Measurements from ENCODE around the gene CCDC57. TPM values are rescaled to one million over a fixed set of nuclear protein-coding genes. Genes with fewer than 3 reads are reported as not detected.

The CCDC57 gene
- total RNA-seq, 1 donor from 2014 or later = 108 TPM

DNA sequence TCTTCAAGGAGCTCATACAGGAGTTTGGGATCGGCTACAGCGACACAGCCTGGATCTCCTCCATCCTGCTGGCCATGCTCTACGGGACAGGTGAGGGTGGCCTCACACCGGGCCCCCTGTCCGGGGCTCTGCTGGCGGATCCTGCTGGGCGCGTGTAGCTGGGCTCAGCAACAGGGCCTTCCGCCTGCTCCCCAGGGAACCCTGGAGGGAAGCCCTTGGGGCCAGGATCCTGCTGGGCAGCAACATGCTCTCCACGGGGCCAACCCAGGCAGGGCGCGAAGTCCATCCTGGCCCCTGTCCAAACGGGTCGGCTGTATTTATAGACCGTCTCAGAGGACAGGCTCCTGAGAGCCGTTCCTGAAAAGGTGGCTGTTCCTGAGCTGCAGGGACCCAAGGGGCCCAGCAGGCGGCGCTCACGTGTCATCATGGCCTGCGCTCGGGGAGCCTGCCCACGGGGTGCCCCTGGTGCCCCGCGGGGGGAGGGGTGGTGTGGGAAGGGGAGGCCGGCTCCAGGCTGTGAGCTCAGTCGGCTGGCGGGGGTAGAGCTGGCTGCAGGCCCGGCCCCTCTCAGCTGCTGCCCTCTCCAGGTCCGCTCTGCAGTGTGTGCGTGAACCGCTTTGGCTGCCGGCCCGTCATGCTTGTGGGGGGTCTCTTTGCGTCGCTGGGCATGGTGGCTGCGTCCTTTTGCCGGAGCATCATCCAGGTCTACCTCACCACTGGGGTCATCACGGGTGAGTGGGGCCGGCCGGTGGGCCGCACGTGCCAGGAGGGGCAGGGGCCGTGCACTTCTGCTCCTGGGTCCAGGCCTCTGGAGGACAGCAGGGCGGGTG is 23.7 kb upstream of the CCDC57 start:
- DNase-seq (ENCODE audit: low spot score) = peak; percentile 68

DNA sequence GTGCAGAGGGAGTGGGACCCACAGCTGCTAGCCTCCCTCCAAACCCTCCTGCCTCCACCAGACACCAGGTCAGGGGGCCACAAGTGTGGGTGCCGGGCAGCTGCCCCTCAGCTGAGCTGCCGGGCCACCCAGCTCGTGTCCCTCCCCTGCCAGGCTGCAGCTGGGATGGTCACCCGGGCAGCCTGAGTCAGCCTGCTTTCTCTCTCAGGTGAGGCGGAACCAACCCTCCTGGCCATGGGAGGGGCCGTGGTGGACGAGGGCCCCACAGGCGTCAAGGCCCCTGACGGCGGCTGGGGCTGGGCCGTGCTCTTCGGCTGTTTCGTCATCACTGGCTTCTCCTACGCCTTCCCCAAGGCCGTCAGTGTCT is 23.1 kb upstream of the CCDC57 start:
- DNase-seq (ENCODE audit: low spot score) = peak; percentile 68

DNA sequence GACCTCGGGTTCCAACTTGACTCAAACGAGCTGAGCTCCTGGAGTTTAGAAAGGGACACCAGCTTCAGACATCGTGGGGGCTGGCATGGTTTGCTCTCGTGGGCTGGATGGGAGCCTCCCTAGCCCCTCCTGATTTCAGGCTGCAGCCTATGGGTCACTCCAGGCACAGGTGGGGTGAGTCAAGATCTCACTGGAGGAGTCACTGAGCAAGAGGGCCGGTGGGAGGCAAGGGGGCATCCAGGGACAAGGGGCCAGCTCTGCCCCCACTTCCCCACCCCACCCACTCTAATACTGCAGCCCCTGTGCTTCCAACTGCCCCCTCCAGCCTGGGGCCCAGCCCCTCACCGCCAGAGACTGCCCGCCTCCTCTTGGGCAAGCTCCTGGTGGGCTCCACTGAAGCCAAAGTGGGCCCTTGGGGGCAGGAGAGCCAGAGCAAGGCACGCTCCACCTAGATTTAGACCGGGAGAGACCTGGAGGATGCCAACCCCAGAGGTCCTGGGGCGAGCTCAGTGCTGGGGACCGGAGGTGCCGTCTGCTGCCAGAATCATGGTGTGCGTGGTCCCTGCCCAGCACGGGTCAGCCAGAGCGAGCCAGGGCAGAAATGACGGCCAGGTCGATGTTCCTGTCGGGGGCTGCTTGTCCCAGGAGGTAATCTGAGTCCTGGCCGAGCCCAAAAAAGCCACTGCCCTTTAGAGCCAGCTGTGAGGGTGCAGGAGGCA is 22.6 kb upstream of the CCDC57 start:
- peak; percentile 50 for DNase-seq (ENCODE audit: low spot score)

DNA sequence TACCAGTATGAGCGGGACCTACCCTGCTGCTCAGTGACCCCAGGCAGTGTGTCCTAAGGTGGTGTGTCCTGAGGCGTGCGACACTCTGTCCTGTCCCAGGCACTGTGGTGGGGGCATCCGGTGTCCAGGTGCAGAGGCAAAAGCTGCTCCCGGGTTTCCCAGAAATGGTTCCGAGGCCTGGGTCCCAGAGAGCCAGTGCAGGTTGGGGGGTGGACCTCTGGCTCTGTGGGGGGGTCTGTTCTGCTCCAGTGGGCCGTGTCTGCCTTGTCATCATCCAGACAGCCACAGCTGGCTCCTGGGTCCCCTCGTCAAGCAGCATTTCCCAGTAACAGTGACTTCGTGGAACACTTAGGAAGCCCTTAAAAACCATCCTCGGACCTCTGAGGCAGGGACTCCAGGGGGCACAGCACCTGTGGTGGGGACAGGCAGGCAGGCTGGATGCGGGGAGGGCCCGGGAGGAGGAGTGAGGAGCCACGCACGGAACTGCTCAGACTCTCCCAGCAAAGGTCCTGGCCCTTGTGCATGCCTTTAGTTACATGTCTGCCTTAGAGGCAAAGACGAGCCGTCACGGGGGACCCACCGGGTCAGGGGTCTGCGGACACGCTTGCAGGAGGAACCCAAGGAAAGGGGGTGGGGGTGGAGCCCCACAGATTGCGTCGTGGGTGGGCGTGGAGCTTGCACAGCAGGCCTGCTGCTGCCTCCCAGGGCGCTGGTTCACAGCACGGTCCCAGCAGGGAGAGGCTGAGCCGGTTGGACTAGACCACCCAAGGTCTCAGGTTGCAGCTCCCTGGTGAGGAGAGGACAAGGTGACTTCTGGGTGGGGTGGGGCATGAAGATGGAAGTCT is 21.8 kb upstream of the CCDC57 start:
- DNase-seq (ENCODE audit: low spot score) = peak; percentile 82

DNA sequence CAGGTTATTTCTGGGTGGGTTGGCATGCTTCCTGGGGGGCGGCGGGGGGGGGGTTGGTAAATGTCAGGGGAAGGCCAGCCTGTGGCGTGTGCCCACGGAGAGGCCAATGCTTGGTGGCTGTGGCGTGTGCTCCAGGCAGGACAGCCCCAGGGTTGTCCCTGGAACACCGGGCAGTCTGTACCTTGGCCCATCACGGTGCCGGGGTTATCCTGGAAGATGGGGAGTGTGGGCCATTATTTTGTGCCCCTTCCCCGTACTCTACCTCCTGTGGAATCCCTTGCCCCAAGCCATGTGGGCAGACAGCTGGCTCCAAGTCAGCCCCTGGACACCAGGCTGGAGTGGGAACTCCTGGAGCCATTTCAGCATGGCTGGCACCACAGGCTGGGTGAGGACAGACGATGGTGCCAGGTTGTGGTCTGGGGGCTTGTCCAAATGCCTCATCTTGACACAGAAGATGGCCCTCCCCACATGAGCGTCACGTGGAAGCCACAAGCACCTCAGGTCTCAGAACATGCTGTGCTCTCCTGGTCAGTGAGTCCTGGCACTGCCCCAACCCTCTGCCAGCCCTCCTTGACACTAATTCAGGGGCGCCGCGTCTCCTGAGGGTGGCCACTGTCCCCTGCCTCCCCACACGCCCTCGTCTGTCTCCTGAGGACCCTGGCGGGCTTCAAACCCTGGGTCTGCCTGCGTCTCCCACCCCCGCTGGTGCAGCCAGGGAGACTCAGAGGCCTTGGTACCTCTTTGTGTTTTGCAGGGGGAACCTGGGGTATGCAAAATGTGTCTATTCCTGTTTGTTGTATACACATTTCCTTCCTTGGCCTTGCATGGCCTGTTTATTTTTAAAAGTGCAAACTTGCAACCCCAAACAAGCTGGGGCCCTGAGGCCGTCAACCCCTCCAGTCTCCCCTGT is 20.5 kb upstream of the CCDC57 start:
- peak; percentile 53 for DNase-seq (ENCODE audit: low spot score)

DNA sequence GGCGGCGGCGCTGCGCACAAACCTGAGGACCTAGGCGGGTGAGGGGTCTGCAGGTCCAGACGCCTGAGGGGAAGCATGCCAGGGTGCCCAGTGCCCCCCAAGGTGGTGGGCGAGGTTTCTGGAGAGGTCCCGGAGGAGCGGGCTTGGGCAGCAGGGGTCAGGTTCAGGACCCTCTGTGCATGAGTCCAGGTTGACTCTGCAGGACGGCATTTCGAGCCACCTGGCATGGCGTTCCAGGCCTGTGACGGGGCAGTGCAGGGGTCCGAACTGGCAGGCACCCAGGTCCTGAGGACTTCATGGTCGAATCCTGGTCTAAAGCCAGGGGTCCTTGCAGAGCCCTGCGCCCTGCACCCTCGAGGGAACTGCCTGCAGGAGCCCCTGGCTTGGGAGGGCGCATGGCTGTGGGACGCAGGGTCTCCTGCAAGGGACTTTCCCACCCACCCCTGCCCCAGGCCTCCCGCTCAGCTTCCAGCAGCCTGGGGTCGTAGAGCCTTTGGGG is 19.7 kb upstream of the CCDC57 start:
- DNase-seq (ENCODE audit: low spot score) = no peak

DNA sequence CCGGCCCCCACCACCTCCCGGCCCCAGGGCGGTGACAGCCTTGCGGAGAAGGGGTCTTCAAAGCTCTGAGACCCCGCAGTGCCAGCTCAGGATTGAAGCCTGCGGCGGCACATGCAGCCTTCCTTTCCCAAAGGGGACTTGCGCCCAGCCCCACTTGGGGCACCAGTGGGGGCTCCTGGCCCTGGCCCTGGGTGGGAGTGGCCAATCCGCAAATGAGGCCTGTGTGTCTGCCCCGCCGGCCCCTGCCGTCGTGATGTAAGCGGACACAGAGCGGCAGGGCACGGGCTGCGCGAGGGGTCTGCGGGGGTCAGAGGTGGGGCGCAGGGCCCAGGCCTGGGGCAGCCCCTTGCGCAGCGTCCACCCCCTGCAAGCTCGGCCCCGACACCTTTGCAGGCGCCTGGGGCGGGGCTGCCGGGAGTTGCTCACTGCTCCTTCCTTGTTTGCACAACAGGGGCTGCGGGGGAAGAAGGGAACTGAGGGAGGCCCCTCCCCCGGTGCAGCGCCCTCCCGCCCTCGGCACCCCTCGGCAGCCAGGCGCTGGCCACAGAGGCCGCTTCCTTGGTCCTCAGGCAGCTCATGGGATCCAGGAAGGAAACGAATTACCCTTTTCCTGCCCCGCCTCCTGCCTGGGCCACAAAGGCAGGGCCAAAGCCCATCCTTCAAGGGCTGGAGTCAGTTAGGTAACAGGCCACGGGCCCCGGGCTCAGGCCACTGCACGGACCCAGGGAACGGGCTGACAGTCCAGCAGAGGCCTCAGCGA is 19.1 kb upstream of the CCDC57 start:
- peak; percentile 90 for DNase-seq (ENCODE audit: low spot score)

DNA sequence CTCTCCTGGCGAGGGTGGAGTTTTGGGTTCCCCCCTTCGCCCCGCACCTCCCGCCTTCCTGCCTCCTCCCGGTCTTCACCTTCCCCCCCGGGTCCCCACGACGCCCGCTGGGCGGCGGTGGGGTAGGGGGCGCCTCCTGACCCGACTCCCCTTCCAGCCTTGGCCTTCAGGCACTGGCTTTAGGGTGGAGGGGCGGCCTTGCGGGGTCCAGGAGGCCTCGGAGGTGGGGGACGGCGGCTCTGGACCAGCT is 18.6 kb upstream of the CCDC57 start:
- no peak for DNase-seq (ENCODE audit: low spot score)

DNA sequence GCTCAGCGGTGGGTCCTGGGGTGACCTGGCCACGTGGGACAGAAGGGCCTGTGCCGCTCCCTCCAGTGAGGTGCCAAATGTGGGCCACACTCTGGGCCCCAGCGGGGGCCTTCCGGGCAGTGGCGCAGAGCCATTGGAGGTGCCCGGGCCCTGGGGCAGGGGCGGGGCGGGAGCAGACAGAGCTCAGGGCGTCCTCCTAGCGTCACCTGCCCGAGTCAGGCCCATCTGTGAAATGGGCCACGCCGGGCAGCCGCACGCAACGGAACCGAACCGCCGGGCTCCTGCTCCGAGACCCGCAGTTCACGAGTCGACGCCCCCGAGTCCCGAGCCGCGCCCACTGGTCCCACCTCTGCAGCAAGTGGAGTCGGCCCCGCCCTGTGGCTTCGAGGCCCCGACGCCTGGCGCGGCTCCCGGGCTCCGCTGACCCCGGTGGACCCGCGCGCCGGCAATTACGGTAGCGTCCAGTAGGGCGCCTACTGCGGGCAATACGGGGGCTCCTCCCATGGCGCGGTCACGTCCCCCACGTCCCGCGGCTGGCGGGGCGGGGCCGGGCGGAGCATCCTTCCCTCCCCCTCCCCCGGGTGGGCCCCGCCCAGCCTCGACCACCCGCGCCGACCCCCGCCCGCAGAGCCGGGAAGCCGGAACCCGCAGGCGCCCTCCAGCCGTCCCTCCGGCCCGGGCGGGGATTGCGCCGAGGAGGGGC is 18.1 kb upstream of the CCDC57 start:
- peak; percentile 91 for DNase-seq (ENCODE audit: low spot score)

DNA sequence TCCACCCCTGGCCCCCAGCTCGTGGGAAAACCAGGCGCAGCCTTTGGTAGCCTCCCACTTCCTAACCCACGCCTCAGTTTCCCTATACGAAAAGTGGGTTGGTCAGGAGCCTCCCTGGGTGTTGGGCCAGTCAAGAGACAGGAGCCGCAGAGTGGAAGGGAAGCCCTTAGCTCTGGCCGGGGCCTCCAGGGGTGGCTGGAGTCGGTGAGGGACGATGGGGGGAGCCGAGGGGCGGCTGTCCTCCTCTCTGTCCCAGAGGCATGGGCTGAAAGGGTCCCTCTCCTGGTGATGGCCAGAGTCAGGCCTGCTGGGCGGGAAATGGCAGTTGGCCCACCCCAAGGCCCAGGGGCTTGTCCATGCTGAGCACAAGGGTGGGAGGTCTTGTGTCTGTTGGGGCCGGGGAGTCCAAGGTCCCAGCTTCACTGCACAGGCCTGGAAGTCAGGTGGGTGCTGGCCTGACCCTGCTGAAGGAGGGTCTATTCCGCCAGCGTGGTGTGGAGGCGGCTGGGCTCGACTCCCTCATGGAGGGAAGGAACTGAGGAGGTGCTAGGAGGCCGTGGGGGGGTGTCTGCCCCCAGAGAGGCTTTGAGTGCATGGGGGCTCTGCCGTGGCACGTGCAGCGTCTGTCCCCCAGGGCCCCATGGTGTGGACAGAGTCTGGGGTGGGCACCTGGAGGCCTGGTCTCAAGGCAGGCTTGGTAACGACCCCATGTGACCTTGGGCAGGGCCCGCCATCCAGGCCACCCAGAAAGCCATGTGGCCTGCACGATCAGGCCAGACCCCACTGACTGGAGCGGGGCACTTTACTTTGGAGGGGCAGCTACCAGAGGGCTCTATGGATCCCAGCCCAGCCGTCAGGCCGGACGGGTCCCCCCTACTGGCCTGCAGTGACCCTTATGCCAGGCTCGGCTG is 17.3 kb upstream of the CCDC57 start:
- peak; percentile 68 for DNase-seq (ENCODE audit: low spot score)

DNA sequence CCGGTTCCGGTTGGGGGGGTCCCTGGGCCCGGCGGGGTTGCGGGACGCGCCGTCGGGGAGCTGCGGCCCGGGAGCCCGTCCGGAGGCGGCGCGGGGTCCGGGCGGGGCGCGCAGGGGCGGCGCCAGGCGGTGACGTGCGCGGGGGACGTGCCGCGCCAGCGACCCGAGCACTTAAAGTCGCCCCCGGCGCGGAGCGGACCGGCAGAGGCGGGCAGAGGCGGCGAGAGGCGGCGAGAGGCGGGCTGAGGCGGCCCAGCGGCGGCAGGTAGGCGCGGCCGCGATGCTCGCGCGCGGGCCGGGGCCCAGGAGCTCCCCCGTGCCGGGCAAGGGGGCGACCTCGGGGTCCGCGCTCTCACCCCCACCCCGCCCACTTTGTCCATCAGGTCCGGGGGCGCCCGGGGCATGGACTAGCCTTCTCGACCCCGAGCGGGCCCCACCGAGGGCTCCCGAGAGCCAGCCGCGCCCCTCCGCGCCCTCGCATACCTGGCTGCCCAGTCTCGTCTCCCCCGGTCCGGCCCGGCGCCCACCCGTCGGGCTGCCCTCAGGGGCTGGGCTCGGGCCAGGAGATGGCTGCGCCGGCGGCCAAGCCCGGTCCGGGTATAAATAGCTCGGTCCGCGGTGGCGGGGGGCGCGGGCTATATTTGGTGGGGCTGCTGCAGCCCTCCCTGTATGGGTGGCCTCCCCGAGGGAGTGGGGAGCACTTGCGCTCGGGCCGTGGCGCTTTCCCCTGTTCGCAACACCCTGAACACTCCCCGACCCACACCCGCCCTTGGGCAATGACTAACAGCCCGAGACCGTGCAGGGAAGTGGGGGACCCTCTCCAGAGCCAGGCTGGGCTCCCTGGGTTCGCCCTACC is 16.4 kb upstream of the CCDC57 start, which contains the start of gene SLC16A3:
Gene SLC16A3, plus strand, starts transcription at position 201 of the 856 bp plus-strand sequence. CDS start 6,967 bp downstream, outside the sequence.
- peak; percentile 80 for DNase-seq (ENCODE audit: low spot score)

DNA sequence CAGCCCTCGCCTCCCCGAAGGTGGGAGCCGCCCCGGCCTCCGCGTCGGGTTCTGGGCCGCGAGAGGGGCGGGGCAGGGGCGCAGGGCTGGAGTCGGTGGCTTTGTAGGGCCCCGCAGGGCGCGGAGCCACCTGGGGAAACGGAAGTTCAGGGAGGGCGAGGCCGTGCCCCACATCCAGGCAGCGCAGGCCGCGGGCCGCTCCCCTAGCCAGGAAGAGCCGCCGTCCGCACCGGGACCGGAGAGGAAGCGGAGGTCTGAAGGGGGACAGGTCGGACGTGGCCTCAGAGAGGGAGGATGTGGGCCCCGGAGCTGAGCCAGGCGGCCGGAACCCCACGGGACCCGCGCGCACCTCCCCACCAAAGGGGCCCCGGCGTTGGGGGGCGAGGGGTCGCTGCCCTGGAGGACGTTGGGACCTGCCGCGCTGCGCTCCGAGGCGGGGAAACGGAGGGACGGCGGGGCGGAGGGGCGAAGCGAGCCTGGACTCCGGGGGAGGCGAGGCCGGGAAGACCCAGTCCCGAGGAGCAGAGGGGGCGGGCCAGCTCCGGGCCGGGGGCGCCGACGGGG is 15.7 kb upstream of the CCDC57 start:
- DNase-seq (ENCODE audit: low spot score) = no peak

DNA sequence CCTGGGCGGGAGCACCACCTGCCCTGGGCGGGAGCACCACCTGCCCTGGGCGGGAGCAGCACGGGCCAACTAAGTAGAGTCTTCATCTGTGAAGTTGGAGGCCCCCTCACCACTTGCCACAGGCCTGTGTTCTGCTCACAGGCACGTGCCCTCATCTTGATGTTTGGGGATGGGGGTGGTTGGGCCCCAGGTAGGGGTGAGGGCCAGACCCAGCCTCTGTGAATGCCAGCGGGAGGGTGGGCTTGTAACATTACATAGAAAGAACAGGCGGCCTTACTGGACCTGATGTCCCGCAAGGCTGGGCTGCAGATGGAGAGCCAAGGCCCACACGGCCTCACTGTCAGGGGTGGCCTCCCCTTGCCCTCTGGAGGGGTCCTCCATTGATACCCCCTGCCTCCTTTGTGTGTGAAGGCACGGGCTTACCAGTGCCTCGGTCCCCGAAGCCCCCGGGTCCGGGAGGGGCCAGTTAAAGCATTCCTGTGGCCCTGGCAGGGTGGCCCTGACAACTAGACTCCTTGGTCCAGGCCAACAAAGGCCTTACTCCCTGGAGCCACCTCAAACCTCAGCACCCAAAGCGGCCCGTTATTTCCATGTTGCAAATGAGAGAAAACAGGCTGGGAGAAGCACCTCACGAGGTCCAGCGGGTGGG is 15.1 kb upstream of the CCDC57 start:
- DNase-seq (ENCODE audit: low spot score) = peak; percentile 46

DNA sequence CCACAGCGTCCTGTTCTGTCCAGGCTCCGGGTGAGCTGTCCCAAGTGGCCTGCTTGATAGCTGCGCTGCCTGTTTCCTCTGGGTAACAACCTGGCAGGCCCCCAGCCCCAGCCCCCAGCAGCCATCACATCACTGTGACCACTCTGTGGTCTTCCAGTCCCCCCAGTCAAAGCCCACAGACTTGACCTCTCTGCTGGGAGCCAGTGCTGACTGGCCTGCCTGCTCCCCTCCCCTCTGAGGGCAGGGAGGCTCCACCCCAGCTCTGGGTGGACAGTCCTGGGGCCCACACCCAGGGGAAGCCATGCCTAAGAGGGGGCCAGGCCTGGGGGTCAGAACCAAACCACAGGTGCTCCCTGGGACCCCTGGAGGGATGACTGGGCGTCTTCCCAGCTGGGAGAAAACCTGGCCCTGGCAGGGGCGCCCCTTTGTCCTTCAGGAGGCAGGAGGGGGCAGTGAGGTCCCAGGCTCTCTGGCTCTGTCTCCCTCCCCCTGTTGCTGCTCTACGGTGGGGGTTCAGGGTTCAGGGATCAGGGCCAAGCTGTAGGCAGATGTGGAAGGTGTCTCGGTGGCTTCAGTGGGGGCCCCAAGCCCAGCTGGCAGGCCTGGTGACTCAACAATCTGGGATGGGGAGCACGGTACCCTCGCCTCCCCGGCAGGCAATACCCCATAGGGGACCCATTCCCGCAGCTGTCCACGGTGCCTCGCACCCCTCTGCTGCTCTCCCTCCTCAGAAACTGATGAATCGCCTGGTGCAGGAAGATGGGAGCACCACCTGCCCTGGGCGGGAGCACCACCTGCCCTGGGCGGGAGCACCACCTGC is 14.4 kb upstream of the CCDC57 start:
- peak; percentile 48 for DNase-seq (ENCODE audit: low spot score)

DNA sequence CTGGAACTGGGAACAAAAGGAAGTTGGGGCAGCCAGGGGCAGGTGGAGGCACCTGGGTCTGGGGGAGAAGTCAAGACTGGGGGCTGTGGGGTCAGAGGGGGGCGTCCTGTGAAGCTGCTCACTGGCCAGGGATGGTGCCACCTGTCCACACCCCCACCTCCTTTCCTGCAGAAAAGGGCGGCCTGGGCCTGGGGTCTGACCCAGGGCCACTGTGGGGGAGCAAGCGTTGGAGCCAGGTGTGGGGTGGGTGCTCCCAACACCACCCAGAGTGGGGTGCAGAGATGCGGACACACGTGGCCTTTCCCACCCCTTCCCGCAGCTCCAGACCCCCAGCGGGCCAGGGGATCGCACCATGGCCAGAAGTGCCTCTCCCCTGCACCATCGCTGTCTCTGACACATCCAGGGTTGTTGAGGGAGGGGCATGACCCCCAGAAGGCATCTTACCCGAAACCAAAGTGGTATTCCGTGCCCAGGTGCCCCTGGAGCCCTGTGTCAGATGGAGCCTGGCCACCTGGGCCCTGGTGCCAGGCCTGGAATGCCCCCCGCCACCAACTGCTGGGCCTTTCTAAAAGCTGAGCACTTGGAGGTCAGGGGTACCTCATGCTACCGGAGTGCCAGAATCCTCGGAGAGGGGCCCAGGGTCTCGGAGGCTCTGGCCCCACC is 13.6 kb upstream of the CCDC57 start:
- DNase-seq (ENCODE audit: low spot score) = no peak
